ENCODE data around the gene SPAST.

GRCh38 chr2:32172870-32173269, 109.5 kb downstream of the SPAST start:
- TF ChIP-seq CTCF (IDR thresholded peaks at IDR 0.05) (no peak), POLR2A (IDR thresholded peaks at IDR 0.05) (no peak)
